ENCODE measurements around the gene PCDHB15.
"Not testable (repeated sequence)": the region's sequence is repeated elsewhere in the genome, so short reads cannot be mapped to it uniquely, and the experiment has no call there.

Gene PCDHB15

DNA sequence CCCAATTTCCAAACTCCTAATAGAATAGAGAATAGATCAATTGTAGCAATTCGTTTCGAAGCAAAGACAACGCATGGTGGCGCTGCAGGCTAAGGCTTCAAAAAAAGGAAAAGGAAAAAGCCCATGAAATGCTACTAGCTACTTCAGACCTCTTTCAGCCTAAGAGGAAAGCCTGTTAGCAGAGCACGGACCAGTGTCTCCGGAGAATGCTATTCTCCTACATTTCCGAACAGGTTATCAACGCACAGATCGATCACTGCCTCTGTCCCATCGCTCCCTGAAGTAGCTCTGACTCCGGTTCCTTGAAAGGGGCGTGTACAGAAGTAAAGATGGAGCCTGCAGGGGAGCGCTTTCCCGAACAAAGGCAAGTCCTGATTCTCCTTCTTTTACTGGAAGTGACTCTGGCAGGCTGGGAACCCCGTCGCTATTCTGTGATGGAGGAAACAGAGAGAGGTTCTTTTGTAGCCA, at the start of gene PCDHB15:
PCDHB15 (plus strand) TSS at position 146 of the 468 bp plus-strand sequence; CDS start at position 330, 184 bp downstream.
- peak; percentile 30 for DNase-seq (ENCODE audit: low read depth, low spot score)

DNA sequence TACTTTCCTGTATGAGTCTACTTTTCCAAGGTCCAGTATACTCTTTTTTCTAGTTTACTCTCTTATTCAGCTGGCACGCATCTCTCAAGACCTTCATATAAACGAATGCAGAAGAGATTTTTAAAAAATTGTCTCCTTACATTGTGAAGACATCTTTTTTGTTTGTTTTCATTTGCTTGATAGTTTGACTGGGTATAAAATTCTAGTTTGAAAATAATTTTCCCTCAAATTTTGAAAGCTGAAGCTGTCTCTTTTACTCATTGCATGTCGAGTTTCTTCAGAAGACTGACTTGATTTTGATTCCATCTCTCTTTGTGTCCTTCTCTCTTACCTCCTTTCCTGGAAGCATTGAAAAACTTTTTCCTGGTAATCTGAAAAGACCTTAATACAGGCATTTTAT, 48.8 kb upstream of the PCDHB15 start:
- DNase-seq (ENCODE audit: low read depth, low spot score): no peak

DNA sequence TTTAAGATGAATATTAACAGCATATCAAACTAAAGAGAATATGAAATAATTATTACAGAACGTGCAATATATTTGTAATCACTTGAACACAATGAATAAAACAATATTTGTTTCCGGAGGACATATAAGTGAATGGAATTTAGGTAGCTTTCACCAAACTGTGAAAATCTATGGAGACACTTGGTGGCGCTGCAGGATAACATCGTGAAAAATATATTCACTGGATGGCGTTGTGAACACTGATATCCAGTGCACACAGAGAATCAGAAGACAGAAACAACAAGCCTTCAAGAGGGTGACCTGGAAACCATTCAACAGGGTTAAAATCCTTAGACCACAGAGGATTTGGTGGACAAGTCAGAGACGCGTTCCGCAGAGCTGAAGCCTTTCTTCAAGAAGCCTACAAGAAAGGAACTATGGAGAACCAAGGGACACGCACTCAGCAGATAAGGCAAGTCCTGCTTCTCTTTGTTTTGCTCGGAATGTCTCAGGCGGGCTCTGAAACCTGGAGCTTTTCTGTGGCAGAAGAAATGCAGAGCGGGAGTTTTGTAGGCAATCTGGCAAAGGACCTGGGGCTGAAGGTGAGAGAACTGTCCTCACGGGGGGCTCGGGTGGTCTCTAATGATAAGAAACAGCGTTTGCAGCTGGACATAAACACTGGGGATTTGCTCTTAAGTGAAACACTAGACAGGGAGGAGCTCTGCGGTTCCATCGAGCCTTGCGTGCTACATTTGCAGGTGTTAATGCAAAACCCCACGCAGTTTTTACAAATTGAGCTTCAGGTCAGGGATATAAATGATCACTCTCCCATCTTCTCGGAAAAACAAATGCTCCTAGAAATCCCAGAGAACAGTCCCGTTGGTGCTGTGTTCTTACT, 45.6 kb upstream of the PCDHB15 start, which contains the start of gene PCDHB11:
PCDHB11 (plus strand) TSS at position 269 of the 877 bp plus-strand sequence; CDS start at position 417, 148 bp downstream.
- no peak for DNase-seq (ENCODE audit: low read depth, low spot score)

DNA sequence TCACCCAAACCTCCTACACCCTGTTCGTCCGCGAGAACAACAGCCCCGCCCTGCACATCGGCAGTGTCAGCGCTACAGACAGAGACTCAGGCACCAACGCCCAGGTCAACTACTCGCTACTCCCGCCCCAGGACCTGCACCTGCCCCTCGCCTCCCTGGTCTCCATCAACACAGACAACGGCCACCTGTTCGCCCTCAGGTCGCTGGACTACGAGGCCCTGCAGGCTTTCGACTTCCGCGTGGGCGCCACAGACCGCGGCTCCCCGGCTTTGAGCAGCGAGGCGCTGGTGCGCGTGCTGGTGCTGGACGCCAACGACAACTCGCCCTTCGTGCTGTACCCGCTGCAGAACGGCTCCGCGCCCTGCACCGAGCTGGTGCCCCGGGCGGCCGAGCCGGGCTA, 44.1 kb upstream of the PCDHB15 start:
- DNase-seq (ENCODE audit: low read depth, low spot score): not testable (repeated sequence)

DNA sequence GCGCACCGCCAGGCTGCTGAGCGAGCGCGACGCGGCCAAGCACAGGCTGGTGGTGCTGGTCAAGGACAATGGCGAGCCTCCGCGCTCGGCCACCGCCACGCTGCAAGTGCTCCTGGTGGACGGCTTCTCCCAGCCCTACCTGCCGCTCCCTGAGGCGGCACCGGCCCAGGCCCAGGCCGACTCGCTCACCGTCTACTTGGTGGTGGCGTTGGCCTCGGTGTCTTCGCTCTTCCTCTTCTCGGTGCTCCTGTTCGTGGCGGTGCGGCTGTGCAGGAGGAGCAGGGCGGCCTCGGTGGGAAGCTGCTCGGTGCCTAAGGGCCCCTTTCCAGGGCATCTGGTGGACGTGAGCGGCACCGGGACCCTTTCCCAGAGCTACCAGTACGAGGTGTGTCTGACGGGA, 43.5 kb upstream of the PCDHB15 start:
- not testable (repeated sequence) for DNase-seq (ENCODE audit: low read depth, low spot score)

- DNase-seq (ENCODE audit: low read depth, low spot score): no peak
These were observed 36.7 kb upstream of the PCDHB15 start, which contains the start of gene PCDHB12 for GRCh38 chr5:141208478-141208877. Gene PCDHB12 (plus strand): TSS chr5:141208719. CDS start chr5:141208908, 189 bp downstream.

- DNase-seq (ENCODE audit: low read depth, low spot score): not testable (repeated sequence)
These were observed 34.9 kb upstream of the PCDHB15 start for GRCh38 chr5:141210281-141210680.

DNA sequence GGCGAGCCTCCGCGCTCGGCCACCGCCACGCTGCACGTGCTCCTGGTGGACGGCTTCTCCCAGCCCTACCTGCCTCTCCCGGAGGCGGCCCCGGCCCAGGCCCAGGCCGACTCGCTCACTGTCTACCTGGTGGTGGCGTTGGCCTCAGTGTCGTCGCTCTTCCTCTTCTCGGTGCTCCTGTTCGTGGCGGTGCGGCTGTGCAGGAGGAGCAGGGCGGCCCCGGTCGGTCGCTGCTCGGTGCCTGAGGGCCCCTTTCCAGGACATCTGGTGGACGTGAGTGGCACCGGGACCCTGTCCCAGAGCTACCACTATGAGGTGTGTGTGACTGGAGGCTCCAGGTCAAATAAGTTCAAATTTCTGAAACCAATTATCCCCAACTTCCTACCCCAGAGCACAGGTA, 34.3 kb upstream of the PCDHB15 start:
- not testable (repeated sequence) for DNase-seq (ENCODE audit: low read depth, low spot score)

GRCh38 chr5:141213656-141214339, 31.4 kb upstream of the PCDHB15 start, which contains the start of gene PCDHB13:
Gene PCDHB13 (plus strand): TSS chr5:141213919. CDS start chr5:141214124, 205 bp downstream.
- DNase-seq (ENCODE audit: low read depth, low spot score): not testable (repeated sequence)

- not testable (repeated sequence) for DNase-seq (ENCODE audit: low read depth, low spot score)
These were observed 30.6 kb upstream of the PCDHB15 start for GRCh38 chr5:141214583-141214982.

GRCh38 chr5:141215504-141215903, 29.7 kb upstream of the PCDHB15 start:
- not testable (repeated sequence) for DNase-seq (ENCODE audit: low read depth, low spot score)

DNA sequence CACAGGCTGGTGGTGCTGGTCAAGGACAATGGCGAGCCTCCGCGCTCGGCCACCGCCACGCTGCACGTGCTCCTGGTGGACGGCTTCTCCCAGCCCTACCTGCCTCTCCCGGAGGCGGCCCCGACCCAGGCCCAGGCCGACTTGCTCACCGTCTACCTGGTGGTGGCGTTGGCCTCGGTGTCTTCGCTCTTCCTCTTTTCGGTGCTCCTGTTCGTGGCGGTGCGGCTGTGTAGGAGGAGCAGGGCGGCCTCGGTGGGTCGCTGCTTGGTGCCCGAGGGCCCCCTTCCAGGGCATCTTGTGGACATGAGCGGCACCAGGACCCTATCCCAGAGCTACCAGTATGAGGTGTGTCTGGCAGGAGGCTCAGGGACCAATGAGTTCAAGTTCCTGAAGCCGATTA, 29.2 kb upstream of the PCDHB15 start:
- not testable (repeated sequence) for DNase-seq (ENCODE audit: low read depth, low spot score)

DNA sequence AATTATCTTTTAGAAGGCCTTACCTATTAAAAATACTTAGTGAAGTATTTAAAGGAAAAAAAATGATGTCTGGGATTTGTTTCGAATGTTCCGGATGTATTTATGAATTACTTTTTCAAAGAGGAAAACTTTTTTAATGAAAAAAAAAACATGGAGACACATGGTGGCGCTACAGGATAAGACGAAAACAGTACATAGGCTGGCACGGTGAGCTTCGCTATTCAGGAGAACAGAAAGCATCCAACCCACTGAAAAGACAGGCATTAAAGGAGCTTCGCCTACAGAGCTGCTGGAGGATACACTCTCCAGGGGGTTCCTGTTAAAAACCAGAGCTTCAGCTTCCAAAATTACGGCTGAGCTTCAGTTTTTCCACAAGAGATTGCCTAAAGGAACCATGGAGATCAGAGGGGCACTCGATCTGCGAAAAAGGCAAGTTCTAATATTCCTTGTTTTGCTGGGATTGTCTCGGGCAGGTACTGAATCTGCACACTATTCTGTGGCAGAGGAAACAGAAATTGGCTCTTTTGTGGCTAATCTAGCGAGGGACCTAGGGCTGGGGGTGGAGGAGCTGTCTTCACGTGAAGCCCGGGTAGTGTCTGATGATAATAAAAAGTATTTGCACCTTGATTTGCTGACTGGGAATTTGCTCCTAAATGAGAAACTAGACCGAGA, 21.9 kb upstream of the PCDHB15 start, which contains the start of gene PCDHB14:
PCDHB14 (plus strand) TSS at position 232 of the 672 bp plus-strand sequence; CDS start at position 395, 163 bp downstream.
- peak; percentile 77 for DNase-seq (ENCODE audit: low read depth, low spot score)

DNA sequence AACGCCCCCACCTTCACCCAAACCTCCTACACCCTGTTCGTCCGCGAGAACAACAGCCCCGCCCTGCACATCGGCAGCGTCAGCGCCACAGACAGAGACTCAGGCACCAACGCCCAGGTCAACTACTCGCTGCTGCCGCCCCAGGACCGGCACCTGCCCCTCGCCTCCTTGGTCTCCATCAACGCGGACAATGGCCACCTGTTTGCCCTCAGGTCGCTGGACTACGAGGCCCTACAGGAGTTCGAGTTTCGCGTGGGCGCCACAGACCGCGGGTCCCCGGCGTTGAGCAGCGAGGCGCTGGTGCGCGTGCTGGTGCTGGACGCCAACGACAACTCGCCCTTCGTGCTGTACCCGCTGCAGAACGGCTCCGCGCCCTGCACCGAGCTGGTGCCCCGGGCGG, 20.4 kb upstream of the PCDHB15 start:
- not testable (repeated sequence) for DNase-seq (ENCODE audit: low read depth, low spot score)

- DNase-seq (ENCODE audit: low read depth, low spot score): not testable (repeated sequence)
These were observed 19.8 kb upstream of the PCDHB15 start for GRCh38 chr5:141225421-141225820.

GRCh38 chr5:141234109-141234667, 11.0 kb upstream of the PCDHB15 start:
- DNase-seq (ENCODE audit: low read depth, low spot score): no peak

DNA sequence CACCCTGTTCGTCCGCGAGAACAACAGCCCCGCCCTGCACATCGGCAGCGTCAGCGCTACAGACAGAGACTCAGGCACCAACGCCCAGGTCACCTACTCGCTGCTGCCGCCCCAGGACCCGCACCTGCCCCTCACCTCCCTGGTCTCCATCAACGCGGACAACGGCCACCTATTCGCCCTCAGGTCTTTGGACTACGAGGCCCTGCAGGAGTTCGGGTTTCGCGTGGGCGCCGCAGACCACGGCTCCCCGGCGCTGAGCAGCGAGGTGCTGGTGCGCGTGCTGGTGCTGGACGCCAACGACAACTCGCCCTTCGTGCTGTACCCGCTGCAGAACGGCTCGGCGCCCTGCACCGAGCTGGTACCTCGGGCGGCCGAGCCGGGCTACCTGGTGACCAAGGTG, 9.3 kb upstream of the PCDHB15 start:
- not testable (repeated sequence) for DNase-seq (ENCODE audit: low read depth, low spot score)

DNA sequence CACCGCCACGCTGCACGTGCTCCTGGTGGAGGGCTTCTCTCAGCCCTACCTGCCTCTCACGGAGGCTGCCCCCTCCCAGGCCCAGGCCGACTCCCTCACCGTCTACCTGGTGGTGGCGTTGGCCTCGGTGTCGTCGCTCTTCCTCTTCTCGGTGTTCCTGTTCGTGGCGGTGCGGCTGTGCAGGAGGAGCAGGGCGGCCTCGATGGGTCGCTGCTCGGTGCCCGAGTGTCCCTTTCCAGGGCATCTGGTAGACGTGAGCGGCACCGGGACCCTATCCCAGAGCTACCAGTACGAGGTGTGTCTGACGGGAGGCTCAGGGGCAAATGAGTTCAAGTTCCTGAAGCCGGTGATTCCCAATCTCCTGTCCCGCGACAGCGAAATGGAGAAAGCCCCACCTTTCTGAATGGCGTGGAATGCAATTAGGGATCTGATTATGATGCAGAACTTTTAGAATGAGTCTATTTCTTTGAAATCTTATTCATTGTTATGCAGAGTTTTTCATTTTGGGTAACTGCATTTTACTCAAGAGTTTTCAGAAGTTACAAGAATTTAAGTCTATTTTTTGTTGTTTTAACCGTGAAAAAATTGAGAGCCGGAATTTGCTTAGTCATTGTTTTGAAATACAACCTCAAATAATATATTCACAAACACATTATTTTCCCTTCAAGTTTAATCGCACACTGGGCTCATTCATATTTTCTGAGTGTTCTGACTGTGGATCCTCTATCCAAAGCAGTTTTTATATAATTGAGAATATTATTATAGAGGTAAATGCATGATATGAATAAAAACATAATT, 8.5 kb upstream of the PCDHB15 start:
- DNase-seq (ENCODE audit: low read depth, low spot score): no peak

DNA sequence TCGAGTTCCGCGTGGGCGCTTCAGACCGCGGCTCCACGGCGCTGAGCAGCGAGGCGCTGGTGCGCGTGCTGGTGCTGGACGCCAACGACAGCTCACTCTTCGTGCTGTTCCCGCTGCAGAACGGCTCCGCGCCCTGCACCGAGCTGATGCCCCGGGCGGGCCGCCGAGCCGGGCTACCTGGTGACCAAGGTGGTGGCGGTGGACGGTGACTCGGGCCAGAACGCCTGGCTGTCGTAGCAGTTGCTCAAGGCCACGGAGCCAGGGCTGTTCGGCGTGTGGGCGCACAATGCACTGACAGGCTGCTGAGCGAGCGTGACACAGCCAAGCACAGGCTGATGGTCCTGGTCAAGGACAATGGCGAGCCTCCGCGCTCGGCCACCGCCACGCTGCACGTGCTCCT, 3.7 kb upstream of the PCDHB15 start:
- DNase-seq (ENCODE audit: low read depth, low spot score): no peak

DNA sequence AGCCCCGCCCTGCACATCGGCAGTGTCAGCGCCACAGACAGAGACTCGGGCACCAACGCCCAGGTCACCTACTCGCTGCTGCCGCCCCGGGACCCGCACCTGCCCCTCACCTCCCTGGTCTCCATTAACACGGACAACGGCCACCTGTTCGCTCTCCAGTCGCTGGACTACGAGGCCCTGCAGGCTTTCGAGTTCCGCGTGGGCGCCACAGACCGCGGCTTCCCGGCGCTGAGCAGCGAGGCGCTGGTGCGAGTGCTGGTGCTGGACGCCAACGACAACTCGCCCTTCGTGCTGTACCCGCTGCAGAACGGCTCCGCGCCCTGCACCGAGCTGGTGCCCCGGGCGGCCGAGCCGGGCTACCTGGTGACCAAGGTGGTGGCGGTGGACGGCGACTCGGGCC, 1.8 kb downstream of the PCDHB15 start:
- not testable (repeated sequence) for DNase-seq (ENCODE audit: low read depth, low spot score)

Measured in iPS DF 19.7 (cell line).